Mesendoderm (in vitro differentiated cells): ENCODE results near the gene DDIT3.

Experiments
- DNase-seq: peaks from one replicate; pipeline ENCODE4 v3.0.0; 2013
- H2AK5ac ChIP-seq: 2 replicates; pipeline ENCODE4 v1.6.1; 2013; ENCODE audit warnings: low read length, inconsistent platforms
- H2BK120ac ChIP-seq: 2 replicates; pipeline ENCODE4 v1.6.1; 2013; ENCODE audit warnings: low read depth, mild to moderate bottlenecking, low read length, moderate library complexity, mixed read lengths
- H2BK15ac ChIP-seq: replicated peaks from 2 replicates; pipeline ENCODE4 v1.6.1; 2013; ENCODE audit warnings: low read depth, mild to moderate bottlenecking, moderate library complexity
- H2BK5ac ChIP-seq: 2 replicates; pipeline ENCODE4 v1.6.1; 2013; ENCODE audit warnings: low read length, inconsistent platforms
- H3K18ac ChIP-seq: 2 replicates; pipeline ENCODE4 v1.6.1; 2013; ENCODE audit warnings: mild to moderate bottlenecking, low read length, mixed read lengths
- H3K23ac ChIP-seq: one replicate; pipeline ENCODE4 v1.6.1; 2013; ENCODE audit warnings: low read length
- H3K27ac ChIP-seq: 2 replicates; pipeline ENCODE4 v1.5.1; 2013; ENCODE audit warnings: low read depth, mild to moderate bottlenecking, inconsistent platforms, low read length, moderate library complexity
- H3K27me3 ChIP-seq: 2 replicates; pipeline ENCODE4 v1.6.1; 2013; ENCODE audit warnings: low read length, control low read depth, mild to moderate bottlenecking, inconsistent platforms; ENCODE audit not compliant: insufficient read depth, poor library complexity
- H3K36me3 ChIP-seq: 2 replicates; pipeline ENCODE4 v1.6.1; 2013; ENCODE audit warnings: low read length, inconsistent platforms; ENCODE audit not compliant: control insufficient read depth, insufficient read depth
- H3K4ac ChIP-seq: one replicate; pipeline ENCODE4 v1.6.1; 2013; ENCODE audit warnings: low read depth, mild to moderate bottlenecking, low read length, moderate library complexity
- H3K4me1 ChIP-seq: 2 replicates; pipeline ENCODE4 v1.6.1; 2013; ENCODE audit warnings: low read depth, low read length, inconsistent platforms; ENCODE audit not compliant: control insufficient read depth
- H3K4me2 ChIP-seq: 2 replicates; pipeline ENCODE4 v1.6.1; 2013; ENCODE audit warnings: low read length
- H3K4me3 ChIP-seq: 2 replicates; pipeline ENCODE4 v1.5.1; 2013; ENCODE audit warnings: mild to moderate bottlenecking, low read length
- H3K56ac ChIP-seq: one replicate; pipeline ENCODE4 v1.6.1; 2013; ENCODE audit warnings: low read length
- H3K79me1 ChIP-seq: 2 replicates; pipeline ENCODE4 v1.6.1; 2013; ENCODE audit warnings: low read length, inconsistent platforms
- H3K79me2 ChIP-seq: 2 replicates; pipeline ENCODE4 v1.6.1; 2013; ENCODE audit warnings: mild to moderate bottlenecking, low read length; ENCODE audit not compliant: control insufficient read depth, insufficient read depth
- H3K9ac ChIP-seq: 2 replicates; pipeline ENCODE4 v1.6.1; 2013; ENCODE audit warnings: low read length, inconsistent platforms
- H4K5ac ChIP-seq: one replicate; pipeline ENCODE4 v1.6.1; 2013; ENCODE audit warnings: low read length
- H4K8ac ChIP-seq: one replicate; pipeline ENCODE4 v1.6.1; 2013; ENCODE audit warnings: low read depth, mild to moderate bottlenecking, control low read depth, low read length, moderate library complexity
- WGBS: extraction: QIAGEN DNeasy Blood & Tissue Kit; methylation state at CpG from one replicate; pipeline ENCODE4 v1.1.7; 2013; ENCODE audit warnings: low lambda C conversion rate, missing lambda C conversion rate; ENCODE audit not compliant: insufficient coverage; ENCODE audit errors: extremely low coverage; 5-methylcytosine and 5-hydroxymethylcytosine counted together

DDIT3 gene

DNA sequence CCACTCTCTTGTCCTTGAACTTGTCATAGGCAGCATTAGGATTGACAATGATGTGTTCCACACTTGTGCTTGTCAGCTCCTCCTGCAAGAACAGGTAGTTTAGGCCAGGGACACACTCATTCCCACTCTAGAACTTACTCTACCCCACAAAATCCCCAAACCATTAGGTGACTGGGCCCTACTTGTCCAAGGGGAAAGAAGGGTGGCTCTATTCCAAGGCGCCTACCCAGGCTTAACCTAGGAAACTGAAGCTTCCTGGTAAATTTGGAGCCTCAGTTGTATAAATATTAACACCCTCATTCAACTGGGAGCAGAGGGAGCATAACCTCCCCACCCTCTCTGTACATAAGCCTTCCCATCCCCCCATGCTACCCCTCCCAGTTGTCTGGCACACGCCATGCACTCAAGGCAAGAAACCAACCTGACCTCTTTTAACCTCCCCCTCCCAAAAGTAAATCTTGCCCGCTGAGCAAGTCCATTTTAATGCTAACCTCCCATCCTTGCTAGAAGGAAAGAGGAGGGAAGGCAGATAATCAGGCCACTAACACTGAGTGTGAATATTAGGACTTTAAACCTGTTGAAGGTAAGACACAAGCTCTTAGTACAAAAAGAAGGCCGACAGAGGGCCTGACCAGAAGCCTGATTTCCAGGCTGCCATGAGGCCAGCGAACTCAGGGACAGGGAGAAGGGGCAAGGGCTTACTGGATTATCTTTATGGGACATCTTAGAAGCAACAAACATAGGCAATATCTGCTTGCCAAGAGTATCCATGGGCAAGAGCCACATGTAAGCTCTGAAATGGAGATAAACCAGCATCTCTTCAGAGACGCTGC, 15.7 kb upstream of the DDIT3 start:
- H3K4ac ChIP-seq = no peak overlapping the region
- H3K4me3 ChIP-seq = no peak overlapping the region
- no peaks in the 10 kb centered on the region for H3K27me3 ChIP-seq
- DNase-seq = no peak
- no peak overlapping the region for H4K8ac ChIP-seq
- WGBS = no CpG with 5 or more reads among the region's 6 CpGs
- H2BK5ac ChIP-seq = no peak overlapping the region
- H3K4me1 ChIP-seq = no peaks in the 10 kb centered on the region
- no peak overlapping the region for H2BK120ac ChIP-seq
- no peak overlapping the region for H3K4me2 ChIP-seq
- H3K18ac ChIP-seq = no peak overlapping the region
- no peaks in the 10 kb centered on the region for H3K79me2 ChIP-seq
- H4K5ac ChIP-seq = no peak overlapping the region
- peaks cover 11% of the 10 kb centered on the region for H3K36me3 ChIP-seq
- H3K79me1 ChIP-seq = no peaks in the 10 kb centered on the region
- H3K9ac ChIP-seq = no peak overlapping the region
- no peak overlapping the region for H2BK15ac ChIP-seq
- no peak overlapping the region for H2AK5ac ChIP-seq
- no peak overlapping the region for H3K27ac ChIP-seq
- H3K23ac ChIP-seq = no peak overlapping the region
- no peak overlapping the region for H3K56ac ChIP-seq

DNA sequence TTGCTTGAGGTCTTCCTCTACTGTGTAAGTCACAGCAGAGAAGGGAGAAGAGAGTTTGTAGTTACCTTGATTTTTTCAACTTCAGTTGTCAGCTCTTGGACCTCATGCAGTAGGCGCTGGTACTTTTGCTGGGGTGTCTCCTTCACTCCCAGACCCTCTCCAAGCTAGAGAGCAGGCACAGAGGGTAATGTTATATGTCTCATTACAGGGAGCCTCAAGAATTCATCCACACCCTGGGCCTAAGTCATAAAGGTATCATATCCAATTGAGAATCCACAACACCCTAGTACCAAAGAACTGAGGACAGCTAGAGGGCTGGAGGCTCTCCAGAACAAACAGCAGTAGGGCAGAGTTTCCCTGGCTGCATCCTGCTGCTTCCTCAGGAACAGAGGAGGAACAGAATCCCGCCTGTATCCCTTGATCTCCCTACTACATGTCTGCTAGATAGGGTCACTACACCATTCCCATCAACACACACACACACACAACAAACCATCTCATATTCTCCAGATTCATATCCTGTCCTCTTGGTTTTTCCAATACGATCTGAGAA, 14.8 kb upstream of the DDIT3 start:
- Histone ChIP-seq H3K27me3 (no peaks in the 10 kb centered on the region), H3K56ac (no peak overlapping the region), H3K4me1 (no peaks in the 10 kb centered on the region), H2BK5ac (no peak overlapping the region), H3K79me2 (no peaks in the 10 kb centered on the region), H3K18ac (no peak overlapping the region), H3K4me2 (no peak overlapping the region), H2BK120ac (no peak overlapping the region), H3K9ac (no peak overlapping the region), H4K5ac (no peak overlapping the region), H3K4me3 (no peak overlapping the region), H2BK15ac (no peak overlapping the region), H3K27ac (no peak overlapping the region), H2AK5ac (no peak overlapping the region), H3K79me1 (no peaks in the 10 kb centered on the region), H3K4ac (no peak overlapping the region), H4K8ac (no peak overlapping the region), H3K36me3 (peaks cover 14% of the 10 kb centered on the region), H3K23ac (no peak overlapping the region)
- WGBS = no CpG with 5 or more reads among the region's 3 CpGs
- no peak for DNase-seq

DNA sequence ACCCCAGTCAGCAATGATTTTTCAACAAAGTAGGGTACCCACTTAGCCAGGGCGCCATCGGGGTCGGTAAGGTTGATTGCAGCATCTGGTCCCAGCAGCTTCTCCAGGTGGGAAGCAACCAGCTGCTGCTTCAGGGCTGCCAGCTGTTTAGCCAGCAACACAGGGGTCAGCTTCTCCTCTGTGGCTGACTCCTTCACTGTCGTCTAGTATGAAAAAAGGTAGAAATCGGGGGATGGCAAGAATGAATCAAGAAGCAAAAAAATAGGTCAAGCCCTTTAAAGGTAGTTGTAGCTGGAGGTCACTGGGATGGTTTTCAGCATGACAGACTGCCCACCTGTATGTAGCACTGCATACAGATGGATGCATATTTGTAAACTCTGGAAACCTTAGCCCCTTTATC, 13.9 kb upstream of the DDIT3 start:
- H4K5ac ChIP-seq = no peak overlapping the region
- H2BK5ac ChIP-seq = no peak overlapping the region
- no peaks in the 10 kb centered on the region for H3K79me1 ChIP-seq
- no peak overlapping the region for H4K8ac ChIP-seq
- H3K36me3 ChIP-seq = peaks cover 14% of the 10 kb centered on the region
- no peaks in the 10 kb centered on the region for H3K4me1 ChIP-seq
- no CpG with 5 or more reads among the region's 5 CpGs for WGBS
- DNase-seq = no peak
- H3K9ac ChIP-seq = no peak overlapping the region
- no peak overlapping the region for H3K18ac ChIP-seq
- no peak overlapping the region for H3K4ac ChIP-seq
- no peak overlapping the region for H3K56ac ChIP-seq
- H3K23ac ChIP-seq = no peak overlapping the region
- no peaks in the 10 kb centered on the region for H3K27me3 ChIP-seq
- H2BK15ac ChIP-seq = no peak overlapping the region
- H3K4me3 ChIP-seq = no peak overlapping the region
- no peak overlapping the region for H3K4me2 ChIP-seq
- no peak overlapping the region for H3K27ac ChIP-seq
- no peak overlapping the region for H2BK120ac ChIP-seq
- no peak overlapping the region for H2AK5ac ChIP-seq
- no peaks in the 10 kb centered on the region for H3K79me2 ChIP-seq

DNA sequence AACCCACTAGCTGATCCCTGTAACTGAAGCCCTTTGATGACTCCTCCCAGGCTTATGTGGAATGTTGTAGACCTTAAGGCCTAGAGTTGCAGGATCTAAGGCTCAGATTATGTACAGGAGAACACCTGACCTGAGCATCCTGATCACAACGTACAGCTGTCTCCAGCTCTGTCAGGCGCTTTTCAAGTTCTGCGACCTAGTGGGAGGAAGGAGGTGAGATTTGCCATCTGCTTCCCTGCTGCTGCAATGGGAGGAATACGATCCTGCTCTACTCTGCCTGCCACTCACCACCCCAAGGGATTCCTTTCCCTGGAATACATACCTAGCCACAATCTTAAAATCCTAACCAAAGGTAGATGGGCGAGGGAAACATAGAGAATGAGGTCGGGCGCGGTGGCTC, 12.8 kb upstream of the DDIT3 start:
- no CpG with 5 or more reads among the region's 8 CpGs for WGBS
- H3K79me2 ChIP-seq = no peaks in the 10 kb centered on the region
- no peak overlapping the region for H3K18ac ChIP-seq

DNA sequence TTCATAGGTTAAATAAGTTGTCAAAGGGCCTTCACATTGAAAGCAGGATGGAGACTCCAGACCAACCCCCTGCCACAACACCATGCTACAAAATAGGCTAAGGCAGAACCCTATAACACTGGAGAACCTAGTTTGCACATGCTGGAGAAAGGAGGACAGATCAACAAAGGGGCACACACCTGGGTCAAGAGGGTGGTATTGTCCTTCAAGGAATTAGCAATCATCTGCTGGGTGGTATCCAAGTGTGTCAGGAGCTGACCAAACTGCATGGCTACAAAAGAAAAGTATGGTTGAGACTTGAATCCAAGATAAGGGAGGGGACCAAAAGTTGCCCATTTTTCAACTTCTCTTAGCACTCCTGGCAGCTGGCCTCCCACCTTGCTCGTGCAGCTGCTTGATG, 11.5 kb upstream of the DDIT3 start:
- Histone ChIP-seq H3K27me3 (no peaks in the 10 kb centered on the region), H2AK5ac (no peak overlapping the region), H2BK15ac (no peak overlapping the region), H4K8ac (no peak overlapping the region), H3K79me1 (no peaks in the 10 kb centered on the region), H3K56ac (no peak overlapping the region), H2BK120ac (no peak overlapping the region), H3K79me2 (no peaks in the 10 kb centered on the region), H3K36me3 (peaks cover 8% of the 10 kb centered on the region), H3K18ac (no peak overlapping the region), H2BK5ac (no peak overlapping the region), H3K27ac (no peak overlapping the region), H3K4me3 (no peak overlapping the region), H3K9ac (no peak overlapping the region), H3K4me1 (no peaks in the 10 kb centered on the region), H3K4ac (no peak overlapping the region), H3K23ac (no peak overlapping the region), H3K4me2 (no peak overlapping the region), H4K5ac (no peak overlapping the region)
- WGBS = no CpG with 5 or more reads among the region's 1 CpG
- no peak for DNase-seq

More for the DNA sequence above, 12.8 kb upstream of the DDIT3 start:
- Histone ChIP-seq H3K36me3 (peaks cover 11% of the 10 kb centered on the region), H3K56ac (no peak overlapping the region), H2BK120ac (no peak overlapping the region), H4K5ac (no peak overlapping the region), H3K9ac (no peak overlapping the region), H3K4me3 (no peak overlapping the region), H3K4ac (no peak overlapping the region), H3K27me3 (no peaks in the 10 kb centered on the region), H3K79me1 (no peaks in the 10 kb centered on the region), H3K4me2 (no peak overlapping the region), H3K23ac (no peak overlapping the region), H2BK15ac (no peak overlapping the region), H3K4me1 (no peaks in the 10 kb centered on the region), H2AK5ac (no peak overlapping the region), H4K8ac (no peak overlapping the region), H3K27ac (no peak overlapping the region), H2BK5ac (no peak overlapping the region)
- DNase-seq = no peak
